Vagina (tissue), 2 donors: ENCODE results near the gene TRIM44. TPM values are rescaled to one million over a fixed set of nuclear protein-coding genes. Genes with fewer than 3 reads are reported as not detected.

ENCODE experiments used
- DNase-seq, 2 donors: peaks; one replicate each; pipeline ENCODE4 v3.0.0-alpha.2; 2017; ENCODE audit errors: extremely low spot score in 2 of 2
- H3K27ac ChIP-seq: fragments of 200-600 bp; sonication (generic); one replicate; pipeline ENCODE4 v1.5.1; 2019
- H3K27me3 ChIP-seq: fragments of 200-600 bp; sonication (generic); one replicate; pipeline ENCODE4 v1.5.1; 2019
- H3K36me3 ChIP-seq, 2 donors: fragments of 200-600 bp; sonication (generic); one replicate each; pipeline ENCODE4 v1.5.1; 2017 to 2019
- H3K4me1 ChIP-seq: fragments of 200-600 bp; sonication (generic); one replicate; pipeline ENCODE4 v1.5.1; 2019
- H3K4me3 ChIP-seq, 2 donors: fragments of 200-600 bp; sonication (generic); 1 replicate in 1 of 2; 2 replicates in 1 of 2; pipeline ENCODE4 v1.5.1; 2016 to 2019
- H3K9me3 ChIP-seq: fragments of 200-600 bp; sonication (generic); one replicate; pipeline ENCODE4 v1.5.1; 2019
- CTCF ChIP-seq, 3 experiments: fragments of 450-650 bp in 2 of 3; fragments of 200-600 bp in 1 of 3; sonication (generic) in 1 of 3; IDR thresholded peaks; one replicate each; pipeline ENCODE4 v1.5.1; 2017 to 2019; ENCODE audit warnings: antibody characterized with exemption in 3 of 3, mild to moderate bottlenecking in 2 of 3, moderate library complexity in 2 of 3
- POLR2A ChIP-seq, 2 donors: fragments of 450-650 bp; IDR thresholded peaks; one replicate each; pipeline ENCODE4 v1.6.1; 2017; ENCODE audit warnings: antibody characterized with exemption in 2 of 2, mild to moderate bottlenecking in 2 of 2, moderate library complexity in 2 of 2
- POLR2AphosphoS5 ChIP-seq, 2 donors: sonication (generic); formaldehyde crosslinking; IDR thresholded peaks; one replicate each; pipeline ENCODE4 v1.9.0; 2017; ENCODE audit warnings: antibody characterized with exemption in 2 of 2, mild to moderate bottlenecking in 2 of 2, low read depth in 1 of 2; ENCODE audit not compliant: insufficient read depth in 1 of 2
- intact Hi-C: fragments of 100-400 bp; cut with DNase I; formaldehyde crosslinking; loops from one replicate; pipeline ENCODE4 v1.15.1; 2023
- total RNA-seq: library from RNA; depleted of rRNA; stranded (reverse); fragments of >200 nt; gene quantifications from one replicate; pipeline ENCODE4 v1.2.3, GENCODE V29; 2016

Gene TRIM44
- total RNA-seq, 1 donor from 2014 or later: 27.7 TPM

- H3K4me3 ChIP-seq: no peak overlapping the region
- intact Hi-C loops: no loop called here
- H3K36me3 ChIP-seq: no peaks in the 10 kb centered on the region
- no peak for DNase-seq
- H3K4me1 ChIP-seq: peaks cover 55% of the 10 kb centered on the region
- H3K9me3 ChIP-seq: no peaks in the 10 kb centered on the region
- no peak for TF ChIP-seq POLR2A (IDR thresholded peaks at IDR 0.05)
- TF ChIP-seq CTCF (IDR thresholded peaks at IDR 0.05): no peak
- TF ChIP-seq POLR2AphosphoS5 (IDR thresholded peaks at IDR 0.05; ENCODE audit: insufficient read depth in 1 of 2, low read depth in 1 of 2): no peak
- H3K27ac ChIP-seq: no peak overlapping the region
- H3K27me3 ChIP-seq: no peaks in the 10 kb centered on the region
These were observed 123.0 kb downstream of the TRIM44 start for GRCh38 chr11:35785287-35786167.

GRCh38 chr11:35786188-35786587 lies 123.6 kb downstream of the TRIM44 start:
- TF ChIP-seq POLR2AphosphoS5 (IDR thresholded peaks at IDR 0.05; ENCODE audit: insufficient read depth in 1 of 2, low read depth in 1 of 2) (no peak), POLR2A (IDR thresholded peaks at IDR 0.05) (no peak), CTCF (IDR thresholded peaks at IDR 0.05) (no peak)
- no peaks in the 10 kb centered on the region for H3K36me3 ChIP-seq

GRCh38 chr11:35787013-35787504 lies 124.5 kb downstream of the TRIM44 start:
- no peak overlapping the region for H3K27ac ChIP-seq
- intact Hi-C loops: no loop called here
- H3K36me3 ChIP-seq: no peaks in the 10 kb centered on the region
- DNase-seq: no peak
- H3K27me3 ChIP-seq: no peaks in the 10 kb centered on the region
- peaks cover 46% of the 10 kb centered on the region for H3K4me1 ChIP-seq
- H3K9me3 ChIP-seq: no peaks in the 10 kb centered on the region
- TF ChIP-seq CTCF (IDR thresholded peaks at IDR 0.05): no peak
- no peak for TF ChIP-seq POLR2AphosphoS5 (IDR thresholded peaks at IDR 0.05; ENCODE audit: insufficient read depth in 1 of 2, low read depth in 1 of 2)
- no peak for TF ChIP-seq POLR2A (IDR thresholded peaks at IDR 0.05)
- no peak overlapping the region for H3K4me3 ChIP-seq

More at GRCh38 chr11:35786188-35786587, 123.6 kb downstream of the TRIM44 start:
- Histone ChIP-seq H3K27ac (no peak overlapping the region), H3K27me3 (no peaks in the 10 kb centered on the region), H3K4me3 (no peak overlapping the region), H3K9me3 (no peaks in the 10 kb centered on the region), H3K4me1 (peaks cover 54% of the 10 kb centered on the region)
- intact Hi-C loops: no loop called here
- no peak for DNase-seq

- intact Hi-C loops: no loop called here
- TF ChIP-seq CTCF (IDR thresholded peaks at IDR 0.05): no peak
- TF ChIP-seq POLR2A (IDR thresholded peaks at IDR 0.05): no peak
- no peak for TF ChIP-seq POLR2AphosphoS5 (IDR thresholded peaks at IDR 0.05; ENCODE audit: insufficient read depth in 1 of 2, low read depth in 1 of 2)
- no peak for DNase-seq
- Histone ChIP-seq H3K27ac (no peak overlapping the region), H3K9me3 (no peaks in the 10 kb centered on the region), H3K4me1 (peaks cover 45% of the 10 kb centered on the region), H3K36me3 (no peaks in the 10 kb centered on the region), H3K27me3 (no peaks in the 10 kb centered on the region), H3K4me3 (no peak overlapping the region)
These were observed 125.1 kb downstream of the TRIM44 start for GRCh38 chr11:35787626-35788025.
